Astrocyte of the spinal cord (primary cell): ENCODE measurements around the gene LMO7.

Source experiments
- DNase-seq: peaks from one replicate; pipeline ENCODE4 v3.0.0; 2011; ENCODE audit warnings: low read depth, low spot score
- H3K4me3 ChIP-seq: 2 replicates; pipeline ENCODE4 v1.5.1; 2011; ENCODE audit warnings: low read depth, mild to moderate bottlenecking, low read length, moderate library complexity
- CTCF ChIP-seq: IDR thresholded peaks from 2 replicates; pipeline ENCODE4 v1.5.1; 2012; ENCODE audit warnings: low read depth, mild to moderate bottlenecking, low read length, inconsistent platforms
- in situ Hi-C: cut with HindIII; loops from 2 replicates; pipeline ENCODE4 v1.10.0; 2017; ENCODE audit warnings: low sequenced_read_pairs

LMO7 gene

DNA sequence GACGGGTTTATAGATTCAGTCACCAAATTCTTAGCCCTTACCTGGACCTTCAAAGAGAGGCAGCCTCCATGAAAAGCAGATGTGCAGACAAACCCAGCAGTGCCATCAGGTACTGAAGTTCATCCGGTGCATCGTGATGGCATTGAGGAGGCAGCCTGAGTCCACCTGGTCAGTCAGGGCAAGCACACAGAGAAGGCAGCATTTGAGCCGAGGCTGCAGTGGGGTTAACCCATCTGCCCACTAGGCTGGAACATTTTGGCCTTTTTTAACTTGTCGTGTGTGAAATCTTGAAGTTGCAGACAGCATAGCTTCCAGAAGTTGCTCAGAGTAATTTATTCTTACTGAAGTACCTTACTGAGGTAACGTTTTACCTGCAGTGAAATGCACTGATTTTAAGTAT, 4.9 kb downstream of the LMO7 start:
- no peak for TF ChIP-seq CTCF
- in situ Hi-C loops: no loop called here
- DNase-seq: no peak
- no peak overlapping the region for H3K4me3 ChIP-seq

GRCh38 chr13:75643182-75643581, 7.1 kb downstream of the LMO7 start:
- no peak for DNase-seq
- no peak for TF ChIP-seq CTCF
- no peak overlapping the region for H3K4me3 ChIP-seq
- in situ Hi-C loops: no loop called here

GRCh38 chr13:75643693-75644092, 7.6 kb downstream of the LMO7 start:
- DNase-seq: no peak
- no peak overlapping the region for H3K4me3 ChIP-seq
- TF ChIP-seq CTCF: no peak
- in situ Hi-C loops: no loop called here

- no peak for TF ChIP-seq CTCF
- in situ Hi-C loops: no loop called here
- DNase-seq: no peak
- no peak overlapping the region for H3K4me3 ChIP-seq
Measured at GRCh38 chr13:75645141-75645540, 9.0 kb downstream of the LMO7 start.

DNA sequence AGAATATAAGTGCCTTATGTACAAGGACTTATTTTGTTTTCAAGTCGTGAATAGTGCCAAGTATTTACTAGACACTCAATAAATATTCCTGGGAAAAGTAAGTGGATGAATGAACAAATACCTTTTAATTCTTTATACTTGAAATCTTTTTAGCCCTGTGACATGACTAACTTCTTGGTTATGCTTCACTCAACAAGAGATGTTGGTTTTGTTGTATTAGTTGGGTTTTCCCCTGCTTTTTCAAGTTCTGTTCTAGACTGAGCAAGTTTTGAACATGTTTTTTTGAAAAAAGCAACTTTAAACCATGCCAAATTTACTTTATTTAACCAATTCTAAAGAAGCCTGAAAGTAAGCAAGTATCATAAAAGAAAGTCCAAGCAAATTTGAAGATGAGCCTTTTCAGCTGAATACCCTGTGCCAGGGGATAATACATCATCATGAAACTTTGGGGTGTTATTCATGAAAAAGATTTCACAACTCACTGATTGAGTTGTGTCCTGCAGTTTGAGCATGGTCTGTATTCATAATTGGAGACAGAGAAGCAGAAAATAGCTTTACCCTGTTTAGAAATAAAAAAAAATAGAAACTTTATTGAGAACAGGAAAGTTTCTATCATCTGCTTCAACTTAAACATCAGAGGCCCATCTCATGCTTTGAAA, 11.1 kb downstream of the LMO7 start:
- in situ Hi-C loops: no loop called here
- DNase-seq: no peak
- no peak for TF ChIP-seq CTCF
- H3K4me3 ChIP-seq: no peak overlapping the region

GRCh38 chr13:75648446-75648845, 12.3 kb downstream of the LMO7 start:
- H3K4me3 ChIP-seq: no peak overlapping the region
- DNase-seq: no peak
- no peak for TF ChIP-seq CTCF
- in situ Hi-C loops: no loop called here
